ENCODE data around the gene RAB15.

RAB15 gene

GRCh38 chr14:64970041-64970440 is 2.1 kb downstream of the RAB15 start:
- H3K4me2 ChIP-seq (ENCODE audit: low read depth, low read length, poor library complexity, severe bottlenecking), result no peak overlapping the region
- H3K27ac ChIP-seq (ENCODE audit: low read depth, low read length), result no peak overlapping the region
- no peaks in the 10 kb centered on the region for H3K27me3 ChIP-seq (ENCODE audit: low read length)
- no peaks in the 10 kb centered on the region for H3K9me2 ChIP-seq (replicated peaks; ENCODE audit: insufficient read depth, low read length)
- H3K79me2 ChIP-seq (ENCODE audit: insufficient read depth, low read length), result no peaks in the 10 kb centered on the region
- H3K9me3 ChIP-seq (ENCODE audit: insufficient read depth, low read length), result no peaks in the 10 kb centered on the region
- H3F3A ChIP-seq (ENCODE audit: insufficient read depth), result no peaks in the 10 kb centered on the region
- no peak overlapping the region for H3K9ac ChIP-seq (ENCODE audit: low read length)
- TF ChIP-seq, protein P1, sequence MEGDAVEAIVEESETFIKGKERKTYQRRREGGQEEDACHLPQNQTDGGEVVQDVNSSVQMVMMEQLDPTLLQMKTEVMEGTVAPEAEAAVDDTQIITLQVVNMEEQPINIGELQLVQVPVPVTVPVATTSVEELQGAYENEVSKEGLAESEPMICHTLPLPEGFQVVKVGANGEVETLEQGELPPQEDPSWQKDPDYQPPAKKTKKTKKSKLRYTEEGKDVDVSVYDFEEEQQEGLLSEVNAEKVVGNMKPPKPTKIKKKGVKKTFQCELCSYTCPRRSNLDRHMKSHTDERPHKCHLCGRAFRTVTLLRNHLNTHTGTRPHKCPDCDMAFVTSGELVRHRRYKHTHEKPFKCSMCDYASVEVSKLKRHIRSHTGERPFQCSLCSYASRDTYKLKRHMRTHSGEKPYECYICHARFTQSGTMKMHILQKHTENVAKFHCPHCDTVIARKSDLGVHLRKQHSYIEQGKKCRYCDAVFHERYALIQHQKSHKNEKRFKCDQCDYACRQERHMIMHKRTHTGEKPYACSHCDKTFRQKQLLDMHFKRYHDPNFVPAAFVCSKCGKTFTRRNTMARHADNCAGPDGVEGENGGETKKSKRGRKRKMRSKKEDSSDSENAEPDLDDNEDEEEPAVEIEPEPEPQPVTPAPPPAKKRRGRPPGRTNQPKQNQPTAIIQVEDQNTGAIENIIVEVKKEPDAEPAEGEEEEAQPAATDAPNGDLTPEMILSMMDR (IDR thresholded peaks at IDR 0.05; ENCODE audit: insufficient read depth, low read length, poor library complexity, severe bottlenecking), result no peak
- TF ChIP-seq EZH2phosphoT487 (conservative IDR thresholded peaks at IDR 0.05; ENCODE audit: low read length), result no peak
- no peak overlapping the region for H2AFZ ChIP-seq (ENCODE audit: low read depth, low read length, severe bottlenecking)
- no peaks in the 10 kb centered on the region for H4K20me1 ChIP-seq (ENCODE audit: low read depth, low read length)
- H3K36me3 ChIP-seq (ENCODE audit: low read length), result no peaks in the 10 kb centered on the region
- H3K4me3 ChIP-seq (ENCODE audit: insufficient read depth, low read length, poor library complexity, severe bottlenecking), result no peak overlapping the region

GRCh38 chr14:64968651-64969050 is 3.5 kb downstream of the RAB15 start:
- Histone ChIP-seq H2AFZ (ENCODE audit: low read depth, low read length, severe bottlenecking) (no peak overlapping the region), H3K79me2 (ENCODE audit: insufficient read depth, low read length) (no peaks in the 10 kb centered on the region), H3K27me3 (ENCODE audit: low read length) (no peaks in the 10 kb centered on the region), H3F3A (ENCODE audit: insufficient read depth) (no peaks in the 10 kb centered on the region), H3K27ac (ENCODE audit: low read depth, low read length) (no peak overlapping the region), H4K20me1 (ENCODE audit: low read depth, low read length) (no peaks in the 10 kb centered on the region), H3K36me3 (ENCODE audit: low read length) (no peaks in the 10 kb centered on the region), H3K9me3 (ENCODE audit: insufficient read depth, low read length) (no peaks in the 10 kb centered on the region), H3K9ac (ENCODE audit: low read length) (no peak overlapping the region), H3K4me2 (ENCODE audit: low read depth, low read length, poor library complexity, severe bottlenecking) (no peak overlapping the region), H3K9me2 (replicated peaks; ENCODE audit: insufficient read depth, low read length) (no peaks in the 10 kb centered on the region), H3K4me3 (ENCODE audit: insufficient read depth, low read length, poor library complexity, severe bottlenecking) (no peak overlapping the region)
- TF ChIP-seq EZH2phosphoT487 (conservative IDR thresholded peaks at IDR 0.05; ENCODE audit: low read length), result no peak
- TF ChIP-seq, protein P1 (IDR thresholded peaks at IDR 0.05; ENCODE audit: insufficient read depth, low read length, poor library complexity, severe bottlenecking), result no peak

DNA sequence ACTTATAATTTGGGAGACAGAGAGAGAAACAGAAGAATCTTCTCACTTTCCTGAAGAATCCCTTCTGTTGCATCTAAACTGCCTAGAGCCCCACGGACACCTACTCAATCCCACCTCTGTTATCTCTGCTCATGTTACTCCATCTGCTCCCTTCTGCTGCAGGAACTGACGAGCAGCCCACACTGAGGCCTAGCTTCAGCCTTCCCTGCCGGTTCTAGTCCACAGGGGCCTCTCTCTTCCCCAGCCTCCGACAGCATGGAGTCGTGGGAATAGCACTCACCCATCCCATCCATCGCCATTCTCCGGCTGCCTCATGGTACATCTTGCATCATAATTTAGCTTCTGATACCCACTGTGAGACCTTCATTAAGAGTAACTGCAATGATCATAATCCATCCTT is 4.0 kb downstream of the RAB15 start:
- Histone ChIP-seq H3K36me3 (ENCODE audit: low read length) (no peaks in the 10 kb centered on the region), H4K20me1 (ENCODE audit: low read depth, low read length) (no peaks in the 10 kb centered on the region), H3K4me3 (ENCODE audit: insufficient read depth, low read length, poor library complexity, severe bottlenecking) (no peak overlapping the region), H3K4me2 (ENCODE audit: low read depth, low read length, poor library complexity, severe bottlenecking) (no peak overlapping the region), H3K9ac (ENCODE audit: low read length) (no peak overlapping the region), H3F3A (ENCODE audit: insufficient read depth) (no peaks in the 10 kb centered on the region), H3K9me2 (replicated peaks; ENCODE audit: insufficient read depth, low read length) (no peaks in the 10 kb centered on the region), H3K9me3 (ENCODE audit: insufficient read depth, low read length) (no peaks in the 10 kb centered on the region), H2AFZ (ENCODE audit: low read depth, low read length, severe bottlenecking) (no peak overlapping the region), H3K27me3 (ENCODE audit: low read length) (no peaks in the 10 kb centered on the region), H3K27ac (ENCODE audit: low read depth, low read length) (no peak overlapping the region), H3K79me2 (ENCODE audit: insufficient read depth, low read length) (no peaks in the 10 kb centered on the region)
- TF ChIP-seq, protein P1 (IDR thresholded peaks at IDR 0.05; ENCODE audit: insufficient read depth, low read length, poor library complexity, severe bottlenecking), result no peak
- no peak for TF ChIP-seq EZH2phosphoT487 (conservative IDR thresholded peaks at IDR 0.05; ENCODE audit: low read length)

Data from SU-DHL-6 (cell line).